NCI-H748 (cell line): Measurements from ENCODE around the gene VIPR1.

ENCODE experiments used
- DNase-seq: peaks from one replicate; lab custom pipeline; 2025; ENCODE audit not compliant: unreplicated experiment; lab: John Stamatoyannopoulos, UW

VIPR1 gene

DNA sequence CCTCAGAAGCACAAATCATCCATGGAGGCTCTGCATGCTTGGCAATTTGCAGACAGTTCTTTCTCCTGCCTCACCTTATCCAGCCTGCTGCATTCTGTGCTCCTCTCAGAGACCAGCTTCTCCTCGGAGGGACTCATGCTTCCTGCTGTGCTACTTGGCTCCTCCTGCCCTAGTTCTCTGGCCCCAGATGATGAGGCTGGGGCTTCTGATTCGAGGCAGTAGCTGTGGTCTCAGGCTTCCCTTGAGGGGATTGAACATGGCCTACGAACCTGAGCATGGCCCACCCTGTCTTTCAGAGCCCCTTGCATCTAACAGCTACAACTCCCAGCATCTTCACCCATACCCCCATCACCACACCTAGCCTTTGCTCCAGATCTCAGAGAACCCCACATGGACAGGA is 6.7 kb downstream of the VIPR1 start:
- DNase-seq = no peak

GRCh38 chr3:42510325-42510724 is 7.9 kb downstream of the VIPR1 start:
- no peak for DNase-seq

- DNase-seq = no peak
These were observed 8.8 kb downstream of the VIPR1 start for GRCh38 chr3:42511201-42511600.

- no peak for DNase-seq
These were observed 9.3 kb downstream of the VIPR1 start for GRCh38 chr3:42511736-42512135.

DNA sequence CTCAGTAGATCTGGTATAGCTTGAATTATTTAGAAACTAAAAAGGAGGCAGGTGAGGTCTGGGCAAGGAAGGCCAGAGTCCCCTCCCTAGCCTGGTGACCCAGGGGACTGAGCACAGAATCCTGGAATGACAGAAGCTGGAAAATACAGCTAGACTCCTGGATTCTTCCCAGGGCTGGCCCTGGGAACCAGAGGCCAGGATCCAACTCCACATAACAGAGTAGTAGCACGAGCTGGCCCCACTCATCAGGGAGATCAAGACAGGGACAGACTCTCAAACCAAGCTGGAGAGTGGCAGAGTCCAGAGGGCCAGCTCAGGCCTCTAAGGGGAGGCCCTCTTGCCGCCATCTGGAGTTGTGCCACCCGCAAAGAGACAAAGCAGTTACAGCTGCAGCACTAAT is 10.7 kb downstream of the VIPR1 start:
- DNase-seq = no peak

DNA sequence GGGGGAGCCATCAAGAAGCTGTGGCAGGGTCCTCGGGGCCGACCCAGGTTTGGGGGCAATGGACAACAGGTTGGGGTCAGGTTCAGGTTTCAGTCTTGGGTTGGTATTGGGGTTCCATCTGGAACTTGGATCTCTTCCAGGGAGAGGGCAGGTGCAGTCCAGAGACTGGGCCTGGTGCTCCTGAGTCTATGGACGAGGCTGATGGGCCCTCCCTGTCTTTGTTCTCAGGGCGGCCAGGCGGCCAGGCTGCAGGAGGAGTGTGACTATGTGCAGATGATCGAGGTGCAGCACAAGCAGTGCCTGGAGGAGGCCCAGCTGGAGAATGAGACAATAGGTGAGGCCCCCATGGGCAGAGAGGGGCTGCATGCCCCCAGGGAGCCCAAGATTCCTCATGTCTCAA is 11.1 kb downstream of the VIPR1 start:
- no peak for DNase-seq

DNA sequence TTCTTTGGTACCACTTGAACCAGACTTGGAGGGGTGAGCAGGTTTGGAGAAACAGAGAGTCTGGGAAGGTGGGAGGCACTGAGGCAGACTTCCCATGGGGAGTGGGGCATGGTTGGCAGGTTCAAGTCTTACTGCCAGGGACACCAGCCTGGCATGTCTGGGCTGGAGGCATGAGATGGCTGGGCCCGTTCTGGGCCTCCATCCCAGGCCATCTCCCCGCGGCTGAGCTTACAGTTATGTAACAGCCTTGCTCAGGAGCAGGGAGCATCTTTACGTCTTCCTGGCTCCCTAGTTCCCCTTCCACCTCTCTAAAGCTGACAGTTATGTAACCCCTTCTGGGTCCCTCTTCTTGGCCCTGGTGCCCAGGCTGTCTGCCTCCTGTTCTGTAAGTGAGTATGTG is 12.4 kb downstream of the VIPR1 start:
- DNase-seq = no peak

DNA sequence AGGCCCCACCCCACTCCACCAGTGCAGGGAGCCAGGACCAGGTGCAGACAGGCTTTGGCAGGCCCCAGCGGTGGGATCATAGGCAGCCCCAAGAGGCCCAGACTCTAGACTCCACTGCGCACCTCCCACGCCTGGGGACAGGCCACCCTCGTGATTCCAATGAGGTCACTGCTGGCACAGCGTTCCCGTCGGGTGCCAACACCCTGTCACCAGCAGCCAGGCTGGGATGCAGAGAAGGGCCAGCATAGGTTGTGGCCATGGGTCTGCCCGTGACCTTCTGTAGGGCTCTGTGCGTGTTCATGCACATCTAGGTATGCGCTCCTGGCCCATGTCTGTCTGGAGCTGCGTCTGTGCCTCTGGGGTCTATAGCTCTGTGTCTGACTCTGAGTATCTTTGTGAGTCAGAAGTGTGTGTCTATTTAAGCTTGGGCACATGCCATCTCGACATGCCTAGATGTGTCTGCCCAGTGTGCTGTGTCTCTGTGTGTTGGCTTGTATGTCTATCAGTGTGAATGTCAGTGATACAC is 13.0 kb downstream of the VIPR1 start:
- no peak for DNase-seq

DNA sequence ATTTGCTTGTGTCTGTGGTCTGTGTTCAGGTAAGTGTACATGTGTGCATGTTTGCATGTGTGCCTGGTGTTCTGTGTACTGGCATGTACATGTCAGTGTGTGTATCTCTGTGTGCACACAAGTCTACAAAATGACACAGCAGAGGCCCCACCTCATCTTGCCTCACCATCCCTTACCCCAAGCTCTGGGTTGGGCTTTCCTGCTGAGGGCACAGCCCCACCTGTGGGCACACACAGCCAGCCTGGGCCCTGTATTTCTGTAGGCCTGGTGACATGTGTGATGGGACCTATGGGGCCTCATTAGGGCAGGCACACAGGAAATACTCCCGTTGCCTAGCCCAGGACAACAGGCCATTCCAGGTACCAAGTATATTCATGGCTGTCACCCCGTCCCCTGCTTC is 13.5 kb downstream of the VIPR1 start:
- DNase-seq = no peak

- DNase-seq = no peak
These were observed 14.0 kb downstream of the VIPR1 start for GRCh38 chr3:42516443-42516842.

DNA sequence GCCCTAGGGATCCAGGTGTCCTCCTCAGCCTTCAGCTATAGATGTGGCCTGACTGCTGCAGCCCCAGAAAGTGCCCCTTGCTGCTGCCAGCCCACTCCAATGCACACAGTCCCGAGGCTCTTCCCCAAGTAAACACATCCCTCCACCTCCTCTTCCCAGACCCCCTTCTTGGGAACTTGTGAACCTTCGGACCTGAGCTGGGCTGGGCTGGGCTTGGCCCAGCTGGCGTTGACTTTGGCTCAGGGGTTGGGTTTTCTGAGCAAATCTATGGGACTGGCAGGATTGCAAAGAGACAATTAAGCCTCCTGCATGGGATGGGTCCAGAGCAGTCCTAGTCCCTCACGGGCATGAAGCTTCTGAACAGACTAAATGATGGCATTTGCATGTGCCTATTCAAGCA is 14.7 kb downstream of the VIPR1 start:
- DNase-seq = no peak

DNA sequence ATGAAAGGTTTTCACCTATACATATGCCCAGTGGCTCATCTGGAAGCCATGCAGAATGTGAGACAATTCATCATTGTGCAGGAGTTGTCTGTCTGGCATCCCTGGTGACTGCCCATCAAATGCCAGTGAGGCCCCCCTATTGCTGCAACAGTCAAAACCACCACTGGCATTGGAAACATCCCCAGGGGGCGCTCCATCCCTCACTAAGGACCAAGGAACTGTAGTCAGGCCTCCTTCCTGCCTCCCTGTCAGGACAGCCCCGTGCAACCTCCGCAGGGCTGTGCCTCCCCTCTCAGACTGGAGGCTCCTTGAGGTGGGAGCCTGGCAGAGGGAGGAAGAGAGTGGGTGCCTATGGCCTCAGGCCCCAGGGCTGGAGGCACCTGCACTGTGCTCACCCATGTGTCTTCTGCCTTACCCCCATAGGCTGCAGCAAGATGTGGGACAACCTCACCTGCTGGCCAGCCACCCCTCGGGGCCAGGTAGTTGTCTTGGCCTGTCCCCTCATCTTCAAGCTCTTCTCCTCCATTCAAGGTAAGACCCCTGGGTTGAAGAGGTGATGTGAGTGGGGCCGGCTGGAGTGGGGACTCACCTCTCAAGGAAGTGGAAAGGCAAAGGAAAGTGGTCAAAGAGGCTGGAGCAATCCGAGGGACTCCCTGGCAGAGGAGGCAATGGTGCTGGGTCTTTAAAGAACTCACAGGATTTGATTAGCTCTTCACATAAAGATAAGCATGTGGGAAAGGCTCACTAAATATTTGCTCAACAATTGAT is 16.5 kb downstream of the VIPR1 start:
- no peak for DNase-seq

DNA sequence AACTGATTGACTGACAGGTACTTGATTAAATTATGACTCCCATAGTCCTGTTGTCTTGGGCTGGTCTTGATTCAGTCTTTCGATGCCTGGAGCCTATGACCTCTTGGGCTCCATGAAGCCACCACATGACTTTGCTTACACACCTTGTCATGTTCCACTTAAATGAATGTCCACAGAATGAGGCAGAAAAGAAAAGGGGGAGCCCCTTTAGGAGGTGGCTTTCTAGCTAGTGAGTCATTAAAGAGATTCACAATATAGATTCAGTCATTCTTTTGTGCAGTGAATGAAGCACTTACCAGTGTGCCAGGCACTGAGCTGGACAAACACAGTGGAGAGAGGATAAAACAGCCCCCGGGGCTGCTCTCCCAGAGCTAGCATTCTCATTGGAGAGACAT is 17.1 kb downstream of the VIPR1 start:
- no peak for DNase-seq

GRCh38 chr3:42520336-42520735 is 17.9 kb downstream of the VIPR1 start:
- DNase-seq = no peak

- DNase-seq = no peak
These were observed 18.5 kb downstream of the VIPR1 start for GRCh38 chr3:42520906-42521305.

DNA sequence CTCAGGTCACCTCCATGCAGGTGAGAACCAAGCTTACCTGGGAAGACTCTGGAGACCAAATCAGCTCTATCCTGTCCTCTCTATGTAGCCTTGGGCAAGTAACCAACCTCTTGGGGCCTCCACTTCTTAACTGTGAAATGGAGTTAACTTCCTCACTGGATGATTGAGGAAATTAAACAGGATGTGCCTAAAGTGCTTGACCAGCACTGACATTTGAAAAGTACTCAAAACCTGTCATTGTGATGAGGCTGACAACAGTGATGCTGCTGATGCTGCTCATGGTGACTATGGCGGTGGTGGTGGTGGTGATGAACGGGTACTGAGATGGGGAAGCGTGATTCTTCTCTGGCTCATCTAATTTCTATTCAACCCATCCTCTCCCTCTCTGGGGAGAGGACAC is 22.3 kb downstream of the VIPR1 start:
- no peak for DNase-seq

GRCh38 chr3:42525212-42525611 is 22.8 kb downstream of the VIPR1 start:
- DNase-seq = no peak

DNA sequence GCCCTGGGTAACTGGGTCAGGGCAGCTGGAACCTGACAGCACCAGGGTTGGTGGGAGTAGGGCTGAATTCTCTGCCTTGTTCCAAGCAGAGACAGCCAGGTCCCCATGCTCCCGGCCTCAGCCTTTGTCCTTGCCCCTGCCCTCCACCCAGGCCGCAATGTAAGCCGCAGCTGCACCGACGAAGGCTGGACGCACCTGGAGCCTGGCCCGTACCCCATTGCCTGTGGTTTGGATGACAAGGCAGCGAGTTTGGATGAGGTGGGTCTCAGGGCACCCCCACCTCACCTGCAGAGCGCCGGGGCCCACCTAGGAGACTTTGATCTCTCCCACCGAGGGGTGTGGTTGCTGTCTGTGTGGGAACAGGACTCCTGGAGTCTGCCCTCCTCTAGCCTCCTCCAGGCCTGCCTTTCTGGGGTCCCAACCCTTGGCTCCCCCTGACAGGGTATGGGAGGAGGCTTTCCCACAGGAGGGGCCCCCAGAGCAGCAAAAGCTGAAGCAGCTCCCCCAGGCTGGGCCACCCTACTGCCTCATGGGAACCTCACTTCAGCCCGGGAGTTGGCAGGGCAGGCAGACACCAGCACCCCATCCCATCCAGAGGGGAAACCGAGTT is 23.4 kb downstream of the VIPR1 start:
- no peak for DNase-seq

- no peak for DNase-seq
These were observed 24.3 kb downstream of the VIPR1 start for GRCh38 chr3:42526616-42527367.

GRCh38 chr3:42527368-42527917 is 25.0 kb downstream of the VIPR1 start:
- DNase-seq = no peak

DNA sequence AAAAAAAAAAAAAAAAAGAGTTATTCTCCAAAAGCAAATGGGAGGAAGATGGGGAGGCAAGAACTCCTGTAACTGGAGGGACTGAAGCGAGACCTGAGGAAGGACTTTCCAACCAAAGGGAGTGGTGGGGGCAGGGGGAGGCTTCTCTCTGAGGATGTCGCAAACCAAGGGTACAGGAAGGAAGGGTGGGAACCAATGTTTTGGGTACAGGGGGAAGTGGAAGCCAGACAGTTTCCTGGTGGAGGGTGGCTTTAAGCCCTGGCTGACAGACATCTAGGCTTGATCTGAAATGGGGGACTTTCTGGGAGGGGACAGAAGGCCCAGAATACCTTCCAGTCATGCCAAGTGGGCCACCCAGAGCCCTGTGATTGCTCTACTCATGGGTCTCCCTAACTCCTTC is 27.0 kb downstream of the VIPR1 start:
- no peak for DNase-seq

DNA sequence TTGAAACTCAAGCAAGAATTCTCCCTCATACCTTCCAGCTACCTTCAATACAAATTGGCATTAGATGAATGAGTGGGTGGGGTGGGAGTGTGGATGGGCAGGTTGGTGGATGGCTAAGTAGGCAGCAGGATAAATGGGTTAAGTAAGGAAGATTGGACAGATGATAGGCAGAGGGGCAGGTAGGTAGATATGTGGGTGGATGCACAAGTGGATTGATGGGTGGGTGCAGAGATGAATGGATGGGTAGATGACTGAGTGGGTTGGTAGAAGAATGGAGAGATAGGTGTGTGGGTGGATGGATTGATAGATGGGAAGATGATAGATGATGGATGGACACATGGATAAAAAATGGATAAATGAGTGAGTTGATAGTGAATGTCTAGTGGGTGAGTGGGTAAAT is 27.6 kb downstream of the VIPR1 start:
- no peak for DNase-seq
